AG10803 (cell line): ENCODE results near the gene PMEPA1.

Experiments
- DNase-seq: peaks from one replicate; pipeline ENCODE4 v3.0.0; 2010; ENCODE audit warnings: low read depth
- H3K4me3 ChIP-seq: 2 replicates; pipeline ENCODE4 v1.5.1; 2011; ENCODE audit warnings: mild to moderate bottlenecking, low read length, control low read depth
- TF ChIP-seq, protein P1 (sequence below): conservative IDR thresholded peaks from 2 replicates; pipeline ENCODE4 v1.5.1; 2011; ENCODE audit warnings: mild to moderate bottlenecking, low read length, control low read depth, inconsistent platforms

PMEPA1 gene

DNA sequence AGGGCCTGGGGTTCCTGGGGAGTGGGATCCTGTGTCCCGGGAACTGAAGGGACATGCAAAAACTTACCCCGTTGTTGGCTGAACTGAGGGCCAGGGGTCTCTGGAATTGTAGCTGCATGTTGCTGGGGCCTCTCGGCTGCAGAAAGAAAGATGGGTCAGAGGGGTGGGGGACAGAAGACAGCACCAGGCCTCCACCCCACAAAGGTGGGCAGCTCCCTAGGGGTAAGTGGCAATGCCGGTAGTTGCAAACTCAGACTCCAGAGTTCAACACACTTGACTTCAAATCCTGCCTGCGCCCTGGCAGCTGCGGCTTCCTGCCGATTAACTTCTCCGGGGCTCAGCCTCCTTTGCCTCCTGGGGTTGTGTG is 94.4 kb downstream of the PMEPA1 start:
- TF ChIP-seq, protein P1, sequence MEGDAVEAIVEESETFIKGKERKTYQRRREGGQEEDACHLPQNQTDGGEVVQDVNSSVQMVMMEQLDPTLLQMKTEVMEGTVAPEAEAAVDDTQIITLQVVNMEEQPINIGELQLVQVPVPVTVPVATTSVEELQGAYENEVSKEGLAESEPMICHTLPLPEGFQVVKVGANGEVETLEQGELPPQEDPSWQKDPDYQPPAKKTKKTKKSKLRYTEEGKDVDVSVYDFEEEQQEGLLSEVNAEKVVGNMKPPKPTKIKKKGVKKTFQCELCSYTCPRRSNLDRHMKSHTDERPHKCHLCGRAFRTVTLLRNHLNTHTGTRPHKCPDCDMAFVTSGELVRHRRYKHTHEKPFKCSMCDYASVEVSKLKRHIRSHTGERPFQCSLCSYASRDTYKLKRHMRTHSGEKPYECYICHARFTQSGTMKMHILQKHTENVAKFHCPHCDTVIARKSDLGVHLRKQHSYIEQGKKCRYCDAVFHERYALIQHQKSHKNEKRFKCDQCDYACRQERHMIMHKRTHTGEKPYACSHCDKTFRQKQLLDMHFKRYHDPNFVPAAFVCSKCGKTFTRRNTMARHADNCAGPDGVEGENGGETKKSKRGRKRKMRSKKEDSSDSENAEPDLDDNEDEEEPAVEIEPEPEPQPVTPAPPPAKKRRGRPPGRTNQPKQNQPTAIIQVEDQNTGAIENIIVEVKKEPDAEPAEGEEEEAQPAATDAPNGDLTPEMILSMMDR: no peak
- H3K4me3 ChIP-seq: no peak overlapping the region
- DNase-seq: no peak

- TF ChIP-seq, protein P1: no peak
- DNase-seq: no peak
Measured at GRCh38 chr20:57614490-57615444, 95.0 kb downstream of the PMEPA1 start.

GRCh38 chr20:57613481-57613921 is 96.3 kb downstream of the PMEPA1 start:
- DNase-seq: no peak
- TF ChIP-seq, protein P1: no peak
- H3K4me3 ChIP-seq: no peak overlapping the region

More at GRCh38 chr20:57614490-57615444, 95.0 kb downstream of the PMEPA1 start:
- H3K4me3 ChIP-seq: no peak overlapping the region

DNA sequence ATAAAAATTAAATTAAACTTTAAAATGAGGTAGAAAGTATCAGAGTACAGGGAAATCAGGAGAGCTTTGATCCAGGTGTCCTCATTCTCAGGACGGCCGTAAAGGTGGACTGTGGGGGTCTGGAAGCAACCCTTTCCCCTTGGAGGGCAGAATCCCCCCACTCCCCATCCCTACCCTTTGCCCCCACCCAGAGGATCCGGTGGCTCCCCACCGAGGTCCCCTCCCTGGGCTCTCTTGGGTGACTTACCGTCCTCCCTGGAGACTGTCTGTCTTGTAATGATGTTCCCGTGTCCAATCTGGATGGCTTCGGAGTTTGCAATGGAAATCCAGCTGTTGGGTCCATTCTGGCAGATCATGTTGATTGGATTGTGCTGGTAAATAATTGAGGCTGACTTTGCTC is 96.9 kb downstream of the PMEPA1 start:
- H3K4me3 ChIP-seq: no peak overlapping the region
- no peak for DNase-seq
- TF ChIP-seq, protein P1: no peak

GRCh38 chr20:57612436-57612835 is 97.4 kb downstream of the PMEPA1 start:
- TF ChIP-seq, protein P1: no peak

GRCh38 chr20:57611586-57612311 is 98.1 kb downstream of the PMEPA1 start:
- no peak overlapping the region for H3K4me3 ChIP-seq
- DNase-seq: no peak
- TF ChIP-seq, protein P1: no peak

More at GRCh38 chr20:57612436-57612835, 97.4 kb downstream of the PMEPA1 start:
- DNase-seq: no peak
- H3K4me3 ChIP-seq: no peak overlapping the region
